ENCODE results near the gene ICAM4. TPM values are rescaled to one million over a fixed set of nuclear protein-coding genes. Genes with fewer than 3 reads are reported as not detected.

The ICAM4 gene
- total and polyA plus RNA-seq, 2 of the 13 experiments (the other 11 are each of a cell fraction or from before 2014, with no cell fraction given) = 2.9 to 4.0 TPM

- TF ChIP-seq ZUFSP (CRISPR knock-in tag; IDR thresholded peaks at IDR 0.05; ENCODE audit: borderline replicate concordance) (no peak), ZNF232 (CRISPR knock-in tag; IDR thresholded peaks at IDR 0.05; ENCODE audit: borderline replicate concordance) (peak; percentile 81; the same call in 1 of the 2 replicates), ZNF770 (CRISPR knock-in tag; IDR thresholded peaks at IDR 0.05) (peak; percentile 88), DMTF1 (CRISPR knock-in tag; IDR thresholded peaks at IDR 0.05) (no peak), ZC3H13 (CRISPR knock-in tag; IDR thresholded peaks at IDR 0.05) (no peak), MED13 (CRISPR knock-in tag; IDR thresholded peaks at IDR 0.05) (peak; percentile 83), MTA3 (CRISPR knock-in tag; IDR thresholded peaks at IDR 0.05) (no peak), SNAI1 (CRISPR knock-in tag; IDR thresholded peaks at IDR 0.05; ENCODE audit: borderline replicate concordance) (peak; percentile 85), ZNF839 (CRISPR knock-in tag; IDR thresholded peaks at IDR 0.05; ENCODE audit: borderline replicate concordance) (peak; percentile 13; the same call in 1 of the 2 replicates), CERS6 (CRISPR knock-in tag; IDR thresholded peaks at IDR 0.05) (no peak), POLR2G (IDR thresholded peaks at IDR 0.05; ENCODE audit: low read depth, low read length) (peak; percentile 98), HOXA7 (CRISPR knock-in tag; IDR thresholded peaks at IDR 0.05) (no peak), KLF15 (CRISPR knock-in tag; IDR thresholded peaks at IDR 0.05; ENCODE audit: borderline replicate concordance) (peak; percentile 62; the same call in 1 of the 2 replicates), ZNF33A (CRISPR knock-in tag; IDR thresholded peaks at IDR 0.05; ENCODE audit: borderline replicate concordance) (0 out of 2 replicates have a peak, but pooled peaks have one; percentile 60), CENPX (CRISPR knock-in tag; IDR thresholded peaks at IDR 0.05) (no peak), MLXIP (CRISPR knock-in tag; IDR thresholded peaks at IDR 0.05; ENCODE audit: borderline replicate concordance) (no peak), ZNF224 (CRISPR knock-in tag; IDR thresholded peaks at IDR 0.05) (no peak), SOX6 (IDR thresholded peaks at IDR 0.05) (no peak), SOX6 (CRISPR knock-in tag; IDR thresholded peaks at IDR 0.05) (peak; percentile 82)
Observed at GRCh38 chr19:10270616-10271394, 15.9 kb upstream of the ICAM4 start, which contains the start of gene ICAM1 (continued).
